ENCODE measurements around the gene GP9. TPM values are rescaled to one million over a fixed set of nuclear protein-coding genes. Genes with fewer than 3 reads are reported as not detected.
A peak's percentile ranks its signal among the peaks of the same experiment; 100 is the strongest.

The GP9 gene
- total and polyA plus RNA-seq, 2 experiments from 2014 or later, result not detected

- TF ChIP-seq CTCF (IDR thresholded peaks at IDR 0.05; ENCODE audit: poor library complexity) (no peak), EZH2phosphoT487 (IDR thresholded peaks at IDR 0.05; ENCODE audit: low read depth, severe bottlenecking, unreplicated experiment) (no peak), EZH2 (IDR thresholded peaks at IDR 0.05; ENCODE audit: borderline replicate concordance) (no peak)
- Histone ChIP-seq H3K27ac (no peak overlapping the region), H3K79me2 (no peaks in the 10 kb centered on the region), H3K4me2 (no peak overlapping the region), H3K4me1 (ENCODE audit: insufficient read depth) (peaks cover 4% of the 10 kb centered on the region), H3K36me3 (replicated peaks; ENCODE audit: insufficient read depth, low read depth) (no peaks in the 10 kb centered on the region), H3K4me3 (no peak overlapping the region), H4K20me1 (ENCODE audit: insufficient read depth, poor library complexity, severe bottlenecking) (no peaks in the 10 kb centered on the region), H3K9me2 (replicated peaks; ENCODE audit: insufficient read depth) (no peaks in the 10 kb centered on the region), H3K9me3 (ENCODE audit: low read depth) (no peaks in the 10 kb centered on the region), H2AFZ (no peak overlapping the region), H3K27me3 (no peaks in the 10 kb centered on the region)
- no peak for DNase-seq (ENCODE audit: low spot score)
- WGBS (ENCODE audit: low lambda C conversion rate, missing lambda C conversion rate), result 94% methylated on average over 15 of the region's 15 CpGs
Observed at GRCh38 chr3:129025108-129025507, 35.5 kb upstream of the GP9 start.

- Histone ChIP-seq H3K4me3 (no peak overlapping the region), H3K4me2 (no peak overlapping the region), H3K9me3 (ENCODE audit: low read depth) (no peaks in the 10 kb centered on the region), H3K27ac (no peak overlapping the region), H3K9me2 (replicated peaks; ENCODE audit: insufficient read depth) (no peaks in the 10 kb centered on the region), H3K36me3 (replicated peaks; ENCODE audit: insufficient read depth, low read depth) (no peaks in the 10 kb centered on the region), H3K27me3 (no peaks in the 10 kb centered on the region), H2AFZ (no peak overlapping the region), H3K79me2 (no peaks in the 10 kb centered on the region), H3K4me1 (ENCODE audit: insufficient read depth) (peaks cover 4% of the 10 kb centered on the region), H4K20me1 (ENCODE audit: insufficient read depth, poor library complexity, severe bottlenecking) (no peaks in the 10 kb centered on the region)
- no peak for TF ChIP-seq CTCF (IDR thresholded peaks at IDR 0.05; ENCODE audit: poor library complexity)
- no peak for TF ChIP-seq EZH2 (IDR thresholded peaks at IDR 0.05; ENCODE audit: borderline replicate concordance)
- no peak for TF ChIP-seq EZH2phosphoT487 (IDR thresholded peaks at IDR 0.05; ENCODE audit: low read depth, severe bottlenecking, unreplicated experiment)
- DNase-seq (ENCODE audit: low spot score), result no peak
- 68% methylated on average over 8 of the region's 8 CpGs for WGBS (ENCODE audit: low lambda C conversion rate, missing lambda C conversion rate)
Observed at GRCh38 chr3:129025691-129026435, 34.7 kb upstream of the GP9 start.

GRCh38 chr3:129026728-129027543, 33.6 kb upstream of the GP9 start:
- H3K27ac ChIP-seq, result no peak overlapping the region
- TF ChIP-seq CTCF (IDR thresholded peaks at IDR 0.05; ENCODE audit: poor library complexity) (peak; percentile 61), EZH2phosphoT487 (IDR thresholded peaks at IDR 0.05; ENCODE audit: low read depth, severe bottlenecking, unreplicated experiment) (no peak), EZH2 (IDR thresholded peaks at IDR 0.05; ENCODE audit: borderline replicate concordance) (no peak)
- H3K79me2 ChIP-seq, result no peaks in the 10 kb centered on the region
- H3K9me2 ChIP-seq (replicated peaks; ENCODE audit: insufficient read depth), result no peaks in the 10 kb centered on the region
- H3K4me3 ChIP-seq, result no peak overlapping the region
- H3K9me3 ChIP-seq (ENCODE audit: low read depth), result no peaks in the 10 kb centered on the region
- peak; percentile 92 for DNase-seq (ENCODE audit: low spot score)
- no peaks in the 10 kb centered on the region for H4K20me1 ChIP-seq (ENCODE audit: insufficient read depth, poor library complexity, severe bottlenecking)
- peak overlapping the region; percentile 56 for H2AFZ ChIP-seq
- H3K4me1 ChIP-seq (ENCODE audit: insufficient read depth), result peaks cover 4% of the 10 kb centered on the region
- H3K27me3 ChIP-seq, result no peaks in the 10 kb centered on the region
- peak overlapping the region; percentile 93 for H3K4me2 ChIP-seq
- 11% methylated on average over 47 of the region's 54 CpGs for WGBS (ENCODE audit: low lambda C conversion rate, missing lambda C conversion rate)
- H3K36me3 ChIP-seq (replicated peaks; ENCODE audit: insufficient read depth, low read depth), result no peaks in the 10 kb centered on the region
